KBM-7 (cell line): ENCODE data around the gene GSTT4.
"Not testable (repeated sequence)": the region's sequence is repeated elsewhere in the genome, so short reads cannot be mapped to it uniquely, and the experiment has no call there.

ENCODE experiments used
- DNase-seq: peaks from one replicate; pipeline ENCODE4 v3.0.0-alpha.2; 2015
- in situ Hi-C: fragments of 300-500 bp; cut with MboI; formaldehyde crosslinking; loops from 2 replicates; pipeline ENCODE4 v1.14.3; 2020; ENCODE audit warnings: low sequenced_read_pairs, low pct_unique_long_range_greater_than_20kb, mixed read lengths

GSTT4 gene

GRCh38 chr22:23966094-23966493, 39.2 kb downstream of the GSTT4 start:
- DNase-seq, in situ Hi-C loops: not testable (repeated sequence)

GRCh38 chr22:23961084-23961771, 44.0 kb downstream of the GSTT4 start, which contains the start of gene GSTT2B:
TSS of gene GSTT2B (minus strand) at chr22:23961195. CDS start at chr22:23961131, 64 bp downstream.
- in situ Hi-C loops: not testable (repeated sequence)

GRCh38 chr22:23956301-23956900, 48.9 kb downstream of the GSTT4 start:
- in situ Hi-C loops: not testable (repeated sequence)
- peak; percentile 81 for DNase-seq

More at GRCh38 chr22:23961084-23961771, 44.0 kb downstream of the GSTT4 start, which contains the start of gene GSTT2B:
- DNase-seq: not testable (repeated sequence)

- DNase-seq, in situ Hi-C loops: not testable (repeated sequence)
Observed at GRCh38 chr22:23955886-23956285, 49.4 kb downstream of the GSTT4 start.

- DNase-seq, in situ Hi-C loops: not testable (repeated sequence)
Observed at GRCh38 chr22:23954991-23955305, 50.3 kb downstream of the GSTT4 start.

GRCh38 chr22:23954193-23954990, 50.9 kb downstream of the GSTT4 start:
- DNase-seq, in situ Hi-C loops: not testable (repeated sequence)

GRCh38 chr22:23953485-23953884, 51.8 kb downstream of the GSTT4 start:
- DNase-seq, in situ Hi-C loops: not testable (repeated sequence)

GRCh38 chr22:23952794-23953405, 52.4 kb downstream of the GSTT4 start:
- DNase-seq, in situ Hi-C loops: not testable (repeated sequence)

GRCh38 chr22:23951383-23951782, 53.9 kb downstream of the GSTT4 start:
- DNase-seq, in situ Hi-C loops: not testable (repeated sequence)

GRCh38 chr22:23949764-23950163, 55.5 kb downstream of the GSTT4 start:
- DNase-seq, in situ Hi-C loops: not testable (repeated sequence)
